HG02852 (cell line): Measurements from ENCODE around the gene NCOA3.

Experiments used
- ATAC-seq: cut with Tn5 transposase; IDR thresholded peaks from one replicate; pipeline ENCODE4 v1.9.1; 2021; ENCODE audit warnings: mild to moderate bottlenecking, moderate library complexity; ENCODE audit not compliant: unreplicated experiment

The NCOA3 gene

GRCh38 chr20:47676219-47676721 lies 174.6 kb downstream of the NCOA3 start:
- no peak for ATAC-seq

GRCh38 chr20:47676912-47677634 lies 175.4 kb downstream of the NCOA3 start:
- ATAC-seq = no peak

GRCh38 chr20:47677635-47678453 lies 176.2 kb downstream of the NCOA3 start:
- no peak for ATAC-seq

- no peak for ATAC-seq
These were observed 176.8 kb downstream of the NCOA3 start for GRCh38 chr20:47678536-47678935.

- ATAC-seq = no peak
These were observed 177.8 kb downstream of the NCOA3 start for GRCh38 chr20:47679462-47679861.

- ATAC-seq = no peak
These were observed 179.3 kb downstream of the NCOA3 start for GRCh38 chr20:47680804-47681529.

- no peak for ATAC-seq
These were observed 180.5 kb downstream of the NCOA3 start for GRCh38 chr20:47682028-47682783.

- no peak for ATAC-seq
These were observed 181.2 kb downstream of the NCOA3 start for GRCh38 chr20:47682916-47683315.

- ATAC-seq = no peak
These were observed 182.8 kb downstream of the NCOA3 start for GRCh38 chr20:47684306-47685080.

- ATAC-seq = no peak
These were observed 184.9 kb downstream of the NCOA3 start for GRCh38 chr20:47686545-47686944.

GRCh38 chr20:47687095-47687987 lies 185.7 kb downstream of the NCOA3 start:
- ATAC-seq = no peak

GRCh38 chr20:47688385-47689381 lies 187.0 kb downstream of the NCOA3 start:
- no peak for ATAC-seq

GRCh38 chr20:47689731-47690130 lies 188.0 kb downstream of the NCOA3 start:
- ATAC-seq = no peak

GRCh38 chr20:47691625-47692024 lies 189.9 kb downstream of the NCOA3 start:
- no peak for ATAC-seq

- no peak for ATAC-seq
These were observed 192.5 kb downstream of the NCOA3 start for GRCh38 chr20:47694021-47694818.

GRCh38 chr20:47696856-47697255 lies 195.2 kb downstream of the NCOA3 start:
- ATAC-seq = no peak

- ATAC-seq = no peak
These were observed 196.5 kb downstream of the NCOA3 start for GRCh38 chr20:47698142-47698541.
